Measurements from ENCODE around the gene FRZB.

Gene FRZB

DNA sequence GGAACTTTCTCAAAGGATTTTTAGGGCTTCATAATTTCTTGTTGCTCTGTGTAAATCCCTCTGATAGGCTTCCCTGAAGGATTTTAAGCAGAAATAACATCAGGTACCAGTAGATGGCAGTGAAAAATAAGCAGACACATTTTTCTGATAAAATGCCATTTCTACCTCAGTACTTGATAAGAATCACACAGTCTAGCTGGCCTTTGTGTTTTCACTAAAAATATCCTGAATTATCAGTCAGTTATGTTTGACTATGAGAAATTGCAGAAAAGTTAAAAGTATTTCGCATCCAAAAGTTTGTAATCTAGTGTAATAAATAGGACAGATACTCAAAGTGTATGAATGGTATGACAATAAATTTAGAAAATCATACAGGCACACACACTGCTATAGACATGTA lies 81.7 kb downstream of the FRZB start:
- peak; percentile 69 for DNase-seq (ENCODE audit: low read depth)

DNA sequence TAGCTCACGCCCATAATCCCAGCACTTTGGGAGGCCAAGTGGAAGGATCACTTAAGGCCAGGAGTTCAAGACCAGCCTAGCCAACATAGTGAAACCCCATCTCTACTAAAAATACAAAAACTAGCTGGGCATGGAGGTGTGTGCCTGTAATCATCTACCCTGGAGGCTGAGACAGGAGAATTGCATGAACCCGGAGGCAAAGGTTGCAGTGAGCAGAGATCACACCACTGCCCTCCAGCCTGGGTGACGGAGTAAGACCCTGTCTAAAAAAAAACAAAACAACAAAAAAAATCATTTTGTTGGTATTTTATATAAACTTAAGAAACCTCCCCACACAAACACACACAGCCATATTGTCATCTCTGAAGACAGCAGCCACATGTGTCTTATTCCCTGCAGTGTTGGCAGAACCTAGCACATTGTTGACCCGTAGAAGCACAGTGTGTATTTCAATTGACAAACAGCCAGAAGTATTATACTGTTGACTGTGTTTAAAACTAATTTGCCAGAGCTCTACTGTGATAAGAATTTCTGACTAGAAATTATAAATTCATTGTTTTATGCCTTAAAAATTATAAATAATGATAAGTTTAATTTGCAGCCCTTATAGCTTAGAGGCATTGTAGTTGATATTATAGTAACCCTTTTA lies 82.3 kb downstream of the FRZB start:
- no peak for DNase-seq (ENCODE audit: low read depth)

All from amniotic epithelial cell (primary cell).